Heart right ventricle (tissue), 16 donors: Measurements from ENCODE around the gene GDAP2. TPM values are rescaled to one million over a fixed set of nuclear protein-coding genes. Genes with fewer than 3 reads are reported as not detected.
"Not testable (repeated sequence)": the region's sequence is repeated elsewhere in the genome, so short reads cannot be mapped to it uniquely, and the experiment has no call there.

ENCODE experiments used
- ATAC-seq, 8 donors: fragments of 200-7000 bp; cut with Tn5 transposase; one replicate each; pipeline ENCODE4 v1.9.1; 2020; ENCODE audit warnings: mild to moderate bottlenecking in 8 of 8, moderate library complexity in 8 of 8, moderate number of reproducible peaks in 1 of 8
- DNase-seq, 2 donors: peaks; one replicate each; pipeline ENCODE4 v3.0.0-alpha.2; 2020
- H3K27ac ChIP-seq, 10 donors: fragments of 200-600 bp; sonication (generic) in 2 of 10; one replicate each; pipeline versions ENCODE4 v1.5.0 to v1.8.0; 2020 to 2022; ENCODE audit warnings: mild to moderate bottlenecking in 3 of 10
- H3K27me3 ChIP-seq, 7 donors: fragments of 200-600 bp; one replicate each; pipeline ENCODE4 v1.8.0; 2021 to 2022; ENCODE audit warnings: mild to moderate bottlenecking in 2 of 7
- H3K36me3 ChIP-seq, 9 donors: fragments of 200-600 bp; sonication (generic) in 1 of 9; one replicate each; pipeline versions ENCODE4 v1.5.0 to v1.8.0; 2020 to 2022; ENCODE audit warnings: mild to moderate bottlenecking in 2 of 9
- H3K4me1 ChIP-seq, 9 donors: fragments of 200-600 bp; sonication (generic) in 1 of 9; one replicate each; pipeline versions ENCODE4 v1.5.0 to v1.8.0; 2020 to 2022; ENCODE audit warnings: mild to moderate bottlenecking in 4 of 9
- H3K4me3 ChIP-seq, 10 donors: fragments of 200-600 bp; sonication (generic) in 2 of 10; one replicate each; pipeline versions ENCODE4 v1.5.0 to v1.8.0; 2020 to 2022; ENCODE audit warnings: mild to moderate bottlenecking in 7 of 10, moderate library complexity in 2 of 10
- H3K9me3 ChIP-seq, 11 donors: fragments of 200-600 bp in 10 of 11; sonication (generic) in 2 of 11; one replicate each; pipeline versions ENCODE4 v1.5.0 to v1.8.0; 2013 to 2022; ENCODE audit warnings: mild to moderate bottlenecking in 2 of 11, control low read depth in 1 of 11, moderate library complexity in 1 of 11
- WGBS, 2 donors: extraction: QIAGEN DNeasy Blood & Tissue Kit; methylation state at CpG; one replicate each; pipeline ENCODE4 v1.1.7; 2013; ENCODE audit warnings: inconsistent platforms in 1 of 2; 5-methylcytosine and 5-hydroxymethylcytosine counted together
- intact Hi-C, 10 donors: fragments of 100-400 bp; cut with DNase I; formaldehyde crosslinking; loops; one replicate each; pipeline versions ENCODE4 v1.11.1 to v1.14.2; 2022
- polyA plus RNA-seq, 2 donors: library from polyadenylated mRNA; stranded (reverse); fragments of 200-250 nt; gene quantifications; one replicate each; pipeline ENCODE4 v1.2.3, GENCODE V29; 2013
- total RNA-seq, 10 donors: library from RNA; stranded (reverse); fragmentation: NEBNext Ultra II Directional in 3 of 10; extraction: Animal tissue kit (Norgen Biotek cat#: 25700) in 3 of 10; gene quantifications; one replicate each; pipeline versions ENCODE4 v1.2.1 to v1.2.4, GENCODE V29; 2021 to 2023
- TF ChIP-seq, protein P1 (sequence below), 9 donors: fragments of 200-600 bp; sonication (generic) in 2 of 9; IDR thresholded peaks; one replicate each; pipeline versions ENCODE4 v1.5.0 to v1.8.0; 2021 to 2022; ENCODE audit warnings: antibody characterized with exemption in 9 of 9, mild to moderate bottlenecking in 5 of 9, moderate library complexity in 1 of 9
- donor health status: Arrhythmogenic right ventricular cardiomyopathy.
- donor health status: ischemic (EF 13 %, LVEDD 7.1; RV severe dilation, severe dysfunction).
- donor health status: healthy with polysubstance abuse.
- donor health status: DM: no; HTN: yes; CAD: no.
- donor health status: DM: no; HTN: no; CAD: no.
- donor health status: ischemic (EF 25% LVEDD 6.9; RV normal size, moderate dysfunction).
- donor health status: ischemic (EF 25% LVEDD 5.7; RV mildly dilated, moderate dysfunction).
- donor health status: healthy.
- donor health status: DM: yes; HTN: yes; CAD: no.
- donor health status: Ischemic cardiomyopathy.
- donor health status: ischemic (EF 35%, LVEDD 5.7; RV mildly dilated, moderate dysfunction).
- donor health status: nonischemic (EF 11% LVEDD 7.7; RV severe dilation, severe dysfunction).
- donor health status: DM: yes; HTN: yes; CAD: no.
- donor health status: PGD.
- donor health status: ischemic (EF 29% LVEDD 5.4; RV normal size, mild dysfunction).
- donor health status: nonischemic (EF 23%, LVEDD 6.1; RV moderate dilation, normal function).

Gene GDAP2
- total and polyA plus RNA-seq, 12 donors: 1.7 to 24.2 (median 17.7) TPM

DNA sequence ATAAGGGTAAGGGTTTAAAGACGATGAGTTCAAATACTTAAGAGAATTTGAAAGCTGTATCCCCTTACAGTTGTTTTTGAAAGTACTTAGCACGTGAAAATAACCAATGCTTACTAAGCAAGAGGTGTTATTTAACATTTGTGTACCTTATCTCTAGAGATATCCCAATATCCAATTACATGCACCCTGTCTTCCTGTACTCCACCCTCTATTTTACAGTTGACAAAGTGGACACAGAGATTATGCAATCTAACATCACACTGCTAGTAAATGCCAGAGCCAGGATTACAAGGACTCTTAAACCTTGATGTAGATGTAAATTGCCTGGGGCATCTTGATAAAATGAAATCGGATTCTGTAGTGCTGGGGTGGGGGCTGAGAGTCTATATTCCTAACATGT is 72.0 kb downstream of the GDAP2 start:
- intact Hi-C loops: no loop called here
- DNase-seq (no peak), ATAC-seq (no peak)
- Histone ChIP-seq H3K27me3 (no peaks in the 10 kb centered on the region), H3K9me3 (no peaks in the 10 kb centered on the region), H3K27ac (no peak overlapping the region), H3K4me1 (peaks cover 0 to 9% (median 0%) of the 10 kb centered on the region in 9 donors), H3K4me3 (no peak overlapping the region), H3K36me3 (peaks cover 0 to 33% (median 0%) of the 10 kb centered on the region in 9 donors)
- TF ChIP-seq, protein P1, sequence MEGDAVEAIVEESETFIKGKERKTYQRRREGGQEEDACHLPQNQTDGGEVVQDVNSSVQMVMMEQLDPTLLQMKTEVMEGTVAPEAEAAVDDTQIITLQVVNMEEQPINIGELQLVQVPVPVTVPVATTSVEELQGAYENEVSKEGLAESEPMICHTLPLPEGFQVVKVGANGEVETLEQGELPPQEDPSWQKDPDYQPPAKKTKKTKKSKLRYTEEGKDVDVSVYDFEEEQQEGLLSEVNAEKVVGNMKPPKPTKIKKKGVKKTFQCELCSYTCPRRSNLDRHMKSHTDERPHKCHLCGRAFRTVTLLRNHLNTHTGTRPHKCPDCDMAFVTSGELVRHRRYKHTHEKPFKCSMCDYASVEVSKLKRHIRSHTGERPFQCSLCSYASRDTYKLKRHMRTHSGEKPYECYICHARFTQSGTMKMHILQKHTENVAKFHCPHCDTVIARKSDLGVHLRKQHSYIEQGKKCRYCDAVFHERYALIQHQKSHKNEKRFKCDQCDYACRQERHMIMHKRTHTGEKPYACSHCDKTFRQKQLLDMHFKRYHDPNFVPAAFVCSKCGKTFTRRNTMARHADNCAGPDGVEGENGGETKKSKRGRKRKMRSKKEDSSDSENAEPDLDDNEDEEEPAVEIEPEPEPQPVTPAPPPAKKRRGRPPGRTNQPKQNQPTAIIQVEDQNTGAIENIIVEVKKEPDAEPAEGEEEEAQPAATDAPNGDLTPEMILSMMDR (IDR thresholded peaks at IDR 0.05): no peak
- WGBS, 2 donors: 60 to 61% methylated on average over 3 of the region's 3 CpGs

DNA sequence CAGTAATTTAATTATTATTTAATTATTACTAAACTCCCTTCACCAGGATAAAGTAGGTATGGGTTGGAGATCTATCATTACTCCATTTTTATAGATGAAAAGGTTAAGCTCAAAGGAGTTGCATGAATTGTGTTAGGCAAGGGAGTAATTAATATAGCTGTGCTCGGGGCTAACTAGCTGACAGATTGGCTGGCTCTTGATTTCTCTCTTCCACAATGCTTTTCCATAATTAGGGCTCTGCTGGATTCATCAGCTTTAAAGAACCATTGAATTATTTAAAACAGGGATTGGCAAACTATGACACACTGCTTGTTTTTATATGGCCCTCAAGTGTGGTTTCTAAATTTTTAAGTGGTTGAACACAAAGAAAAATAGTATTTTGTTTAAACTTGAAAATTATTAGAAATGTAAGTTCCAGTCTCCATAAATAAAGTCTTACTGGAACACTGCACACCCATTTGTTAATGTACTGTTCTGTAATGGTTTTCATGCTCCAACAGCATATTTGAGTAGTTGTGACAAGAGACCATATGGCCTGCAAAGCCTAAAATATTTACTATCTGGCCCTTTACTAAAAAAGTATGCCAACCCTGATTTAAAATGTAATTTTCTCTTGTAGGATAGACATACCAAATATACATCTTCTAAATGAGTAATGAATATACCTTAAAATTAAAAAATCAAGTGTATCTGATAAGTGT is 76.4 kb downstream of the GDAP2 start:
- no peaks in the 10 kb centered on the region for H3K4me1 ChIP-seq
- TF ChIP-seq, protein P1 (IDR thresholded peaks at IDR 0.05): no peak
- H3K27me3 ChIP-seq: no peaks in the 10 kb centered on the region
- no peaks in the 10 kb centered on the region for H3K9me3 ChIP-seq
- no peak for DNase-seq
- no peak for ATAC-seq
- no peak overlapping the region for H3K27ac ChIP-seq
- peaks cover 0 to 12% (median 0%) of the 10 kb centered on the region in 9 donors for H3K36me3 ChIP-seq
- 88 to 94% methylated on average over 1 of the region's 1 CpG for WGBS, 2 donors
- H3K4me3 ChIP-seq: no peak overlapping the region
- intact Hi-C loops: no loop called here

- intact Hi-C loops: no loop called here
Observed at GRCh38 chr1:117851687-117852086, 77.7 kb downstream of the GDAP2 start.

GRCh38 chr1:117846674-117847425 is 82.6 kb downstream of the GDAP2 start:
- intact Hi-C loops: no loop called here
- peaks cover 0 to 3% (median 0%) of the 10 kb centered on the region in 9 donors for H3K4me1 ChIP-seq

More at GRCh38 chr1:117851687-117852086, 77.7 kb downstream of the GDAP2 start:
- TF ChIP-seq, protein P1 (IDR thresholded peaks at IDR 0.05): no peak
- peaks cover 0 to 12% (median 0%) of the 10 kb centered on the region in 9 donors for H3K36me3 ChIP-seq
- H3K27me3 ChIP-seq: no peaks in the 10 kb centered on the region
- H3K9me3 ChIP-seq: no peaks in the 10 kb centered on the region
- ATAC-seq (no peak), DNase-seq (no peak)
- H3K4me3 ChIP-seq: no peak overlapping the region
- WGBS, 2 donors: 89 to 94% methylated on average over 2 of the region's 2 CpGs
- no peak overlapping the region for H3K27ac ChIP-seq
- peaks cover 0 to 3% (median 0%) of the 10 kb centered on the region in 9 donors for H3K4me1 ChIP-seq

DNA sequence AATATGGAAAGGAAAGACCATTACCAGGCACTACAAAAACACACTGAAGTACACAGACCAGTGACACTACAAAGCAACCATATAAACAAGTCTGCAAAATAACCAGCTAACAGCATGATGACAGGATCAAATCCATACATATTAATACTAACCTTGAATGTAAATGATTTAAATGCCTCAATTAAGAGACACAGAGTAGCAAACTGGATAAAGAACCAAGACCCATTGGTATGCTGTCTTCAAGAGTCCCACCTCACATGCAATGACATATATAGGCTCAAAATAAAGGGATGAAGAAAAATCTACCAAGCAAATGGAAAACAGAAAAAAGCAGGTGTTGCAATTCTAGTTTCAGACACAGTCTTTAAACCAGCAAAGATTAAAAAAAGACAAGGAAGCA is 84.9 kb downstream of the GDAP2 start:
- peaks cover 0 to 17% (median 0%) of the 10 kb centered on the region in 11 donors for H3K9me3 ChIP-seq
- ATAC-seq, intact Hi-C loops, DNase-seq, H3K27ac ChIP-seq, H3K4me3 ChIP-seq, H3K27me3 ChIP-seq, H3K4me1 ChIP-seq: not testable (repeated sequence)
- H3K36me3 ChIP-seq: peaks cover 0 to 32% (median 0%) of the 10 kb centered on the region in 9 donors

More at GRCh38 chr1:117846674-117847425, 82.6 kb downstream of the GDAP2 start:
- WGBS, 2 donors: 77 to 80% methylated on average over 7 of the region's 7 CpGs
- peaks cover 0 to 26% (median 0%) of the 10 kb centered on the region in 9 donors for H3K36me3 ChIP-seq
- no peak overlapping the region for H3K4me3 ChIP-seq
- TF ChIP-seq, protein P1 (IDR thresholded peaks at IDR 0.05): no peak
- no peak for DNase-seq
- H3K27ac ChIP-seq: no peak overlapping the region
- H3K27me3 ChIP-seq: no peaks in the 10 kb centered on the region
- peaks cover 0 to 17% (median 0%) of the 10 kb centered on the region in 11 donors for H3K9me3 ChIP-seq
- no peak for ATAC-seq
